HL-60 (cell line): ENCODE data around the gene BAG3.

ENCODE experiments used
- DNase-seq, 2 experiments: peaks; one replicate each; pipeline ENCODE4 v3.0.0-alpha.2; 2010 to 2020; ENCODE audit warnings: low read depth in 1 of 2, low spot score in 1 of 2
- H3K27ac ChIP-seq: fragments of 250-450 bp; sonication (Bioruptor Pico); replicated peaks from 2 replicates; pipeline ENCODE4 v1.5.1; 2020; ENCODE audit warnings: mild to moderate bottlenecking, moderate library complexity
- H3K27me3 ChIP-seq: fragments of 250-450 bp; sonication (Bioruptor Pico); 2 replicates; pipeline ENCODE4 v1.5.1; 2021; ENCODE audit warnings: mild to moderate bottlenecking, moderate library complexity; ENCODE audit not compliant: insufficient read depth, poor library complexity, severe bottlenecking
- H3K4me3 ChIP-seq: replicated peaks from 2 replicates; pipeline ENCODE4 v1.5.1; 2011; ENCODE audit warnings: mild to moderate bottlenecking, control low read depth, low read length; ENCODE audit not compliant: insufficient read depth
- GABPA ChIP-seq: IDR thresholded peaks from 2 replicates; pipeline ENCODE4 v1.6.1; 2012; ENCODE audit warnings: low read depth
- POLR2AphosphoS5 ChIP-seq: IDR thresholded peaks from 2 replicates; pipeline ENCODE4 v1.6.1; 2012; ENCODE audit warnings: low read depth
- SPI1 ChIP-seq: IDR thresholded peaks from 2 replicates; pipeline ENCODE4 v1.6.1; 2012; ENCODE audit warnings: low read depth, mild to moderate bottlenecking, borderline replicate concordance
- TF ChIP-seq, protein P1 (sequence below): IDR thresholded peaks from one replicate; pipeline ENCODE4 v1.5.1; 2011; ENCODE audit warnings: low read length, control low read depth, inconsistent platforms; ENCODE audit not compliant: insufficient read depth
- TF ChIP-seq, protein P2 (sequence below): IDR thresholded peaks from 2 replicates; pipeline ENCODE4 v1.6.1; 2012; ENCODE audit warnings: low read depth; ENCODE audit not compliant: insufficient replicate concordance

The BAG3 gene

DNA sequence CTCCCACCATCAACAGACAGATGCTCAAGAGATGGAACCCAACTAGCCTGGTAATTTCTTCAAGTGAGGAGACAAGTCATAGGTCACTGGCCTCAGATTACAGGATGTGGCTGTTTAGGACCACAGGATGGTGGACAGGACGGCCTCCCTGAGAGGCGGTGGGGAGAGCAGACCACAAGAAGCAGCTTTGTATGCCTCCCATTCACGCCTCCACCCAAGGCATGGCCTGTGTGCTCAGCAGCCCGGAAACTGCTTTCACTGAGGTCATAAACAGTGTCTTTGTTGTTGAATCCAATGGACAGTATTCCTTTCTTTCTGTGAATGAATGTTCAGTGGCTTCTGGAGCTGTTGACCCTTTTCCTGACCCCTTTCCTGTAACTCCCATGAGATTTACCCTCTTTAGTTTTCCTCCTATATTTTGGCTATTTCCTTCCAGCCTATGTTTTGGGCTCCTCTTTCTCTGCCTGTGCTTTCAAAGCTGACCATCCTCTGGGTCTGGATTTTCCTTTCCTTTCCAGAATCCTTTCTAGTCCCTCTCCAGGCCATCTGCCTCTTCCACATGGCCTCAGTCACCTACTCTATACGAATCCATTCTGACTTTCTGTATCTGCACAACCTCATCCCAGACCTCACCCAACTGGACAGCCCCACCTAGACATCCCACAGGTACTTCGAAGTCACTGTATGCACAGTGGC lies 42.2 kb downstream of the BAG3 start:
- no peaks in the 10 kb centered on the region for H3K27me3 ChIP-seq
- TF ChIP-seq GABPA (no peak), SPI1 (no peak), POLR2AphosphoS5 (no peak)
- TF ChIP-seq, protein P1, sequence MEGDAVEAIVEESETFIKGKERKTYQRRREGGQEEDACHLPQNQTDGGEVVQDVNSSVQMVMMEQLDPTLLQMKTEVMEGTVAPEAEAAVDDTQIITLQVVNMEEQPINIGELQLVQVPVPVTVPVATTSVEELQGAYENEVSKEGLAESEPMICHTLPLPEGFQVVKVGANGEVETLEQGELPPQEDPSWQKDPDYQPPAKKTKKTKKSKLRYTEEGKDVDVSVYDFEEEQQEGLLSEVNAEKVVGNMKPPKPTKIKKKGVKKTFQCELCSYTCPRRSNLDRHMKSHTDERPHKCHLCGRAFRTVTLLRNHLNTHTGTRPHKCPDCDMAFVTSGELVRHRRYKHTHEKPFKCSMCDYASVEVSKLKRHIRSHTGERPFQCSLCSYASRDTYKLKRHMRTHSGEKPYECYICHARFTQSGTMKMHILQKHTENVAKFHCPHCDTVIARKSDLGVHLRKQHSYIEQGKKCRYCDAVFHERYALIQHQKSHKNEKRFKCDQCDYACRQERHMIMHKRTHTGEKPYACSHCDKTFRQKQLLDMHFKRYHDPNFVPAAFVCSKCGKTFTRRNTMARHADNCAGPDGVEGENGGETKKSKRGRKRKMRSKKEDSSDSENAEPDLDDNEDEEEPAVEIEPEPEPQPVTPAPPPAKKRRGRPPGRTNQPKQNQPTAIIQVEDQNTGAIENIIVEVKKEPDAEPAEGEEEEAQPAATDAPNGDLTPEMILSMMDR = no peak
- TF ChIP-seq, protein P2, sequence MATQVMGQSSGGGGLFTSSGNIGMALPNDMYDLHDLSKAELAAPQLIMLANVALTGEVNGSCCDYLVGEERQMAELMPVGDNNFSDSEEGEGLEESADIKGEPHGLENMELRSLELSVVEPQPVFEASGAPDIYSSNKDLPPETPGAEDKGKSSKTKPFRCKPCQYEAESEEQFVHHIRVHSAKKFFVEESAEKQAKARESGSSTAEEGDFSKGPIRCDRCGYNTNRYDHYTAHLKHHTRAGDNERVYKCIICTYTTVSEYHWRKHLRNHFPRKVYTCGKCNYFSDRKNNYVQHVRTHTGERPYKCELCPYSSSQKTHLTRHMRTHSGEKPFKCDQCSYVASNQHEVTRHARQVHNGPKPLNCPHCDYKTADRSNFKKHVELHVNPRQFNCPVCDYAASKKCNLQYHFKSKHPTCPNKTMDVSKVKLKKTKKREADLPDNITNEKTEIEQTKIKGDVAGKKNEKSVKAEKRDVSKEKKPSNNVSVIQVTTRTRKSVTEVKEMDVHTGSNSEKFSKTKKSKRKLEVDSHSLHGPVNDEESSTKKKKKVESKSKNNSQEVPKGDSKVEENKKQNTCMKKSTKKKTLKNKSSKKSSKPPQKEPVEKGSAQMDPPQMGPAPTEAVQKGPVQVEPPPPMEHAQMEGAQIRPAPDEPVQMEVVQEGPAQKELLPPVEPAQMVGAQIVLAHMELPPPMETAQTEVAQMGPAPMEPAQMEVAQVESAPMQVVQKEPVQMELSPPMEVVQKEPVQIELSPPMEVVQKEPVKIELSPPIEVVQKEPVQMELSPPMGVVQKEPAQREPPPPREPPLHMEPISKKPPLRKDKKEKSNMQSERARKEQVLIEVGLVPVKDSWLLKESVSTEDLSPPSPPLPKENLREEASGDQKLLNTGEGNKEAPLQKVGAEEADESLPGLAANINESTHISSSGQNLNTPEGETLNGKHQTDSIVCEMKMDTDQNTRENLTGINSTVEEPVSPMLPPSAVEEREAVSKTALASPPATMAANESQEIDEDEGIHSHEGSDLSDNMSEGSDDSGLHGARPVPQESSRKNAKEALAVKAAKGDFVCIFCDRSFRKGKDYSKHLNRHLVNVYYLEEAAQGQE = no peak
- H3K27ac ChIP-seq = no peak overlapping the region
- DNase-seq = no peak
- no peak overlapping the region for H3K4me3 ChIP-seq

DNA sequence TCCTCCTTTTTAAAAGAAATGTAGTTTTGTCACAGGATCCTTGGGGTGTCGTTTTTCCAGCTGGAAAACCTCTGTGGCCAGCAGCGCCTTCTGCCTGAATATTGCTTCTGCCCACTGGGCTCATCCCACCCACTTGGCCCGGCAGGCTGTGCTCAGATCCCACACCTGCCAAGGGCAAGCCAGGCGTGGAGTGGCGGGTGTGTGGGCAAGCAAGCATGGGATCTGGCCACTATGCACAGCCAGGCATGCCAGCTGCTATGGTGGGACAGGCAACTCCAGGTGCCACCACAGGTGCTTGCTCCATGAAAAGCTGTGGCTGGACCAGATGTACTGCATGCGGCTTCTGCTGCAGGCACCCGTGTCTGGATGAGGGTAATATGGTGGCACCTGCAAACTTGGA lies 43.4 kb downstream of the BAG3 start:
- Histone ChIP-seq H3K27ac (no peak overlapping the region), H3K4me3 (no peak overlapping the region), H3K27me3 (no peaks in the 10 kb centered on the region)
- no peak for DNase-seq
- TF ChIP-seq SPI1 = no peak
- TF ChIP-seq, protein P1 = no peak
- TF ChIP-seq GABPA = no peak
- no peak for TF ChIP-seq POLR2AphosphoS5

DNA sequence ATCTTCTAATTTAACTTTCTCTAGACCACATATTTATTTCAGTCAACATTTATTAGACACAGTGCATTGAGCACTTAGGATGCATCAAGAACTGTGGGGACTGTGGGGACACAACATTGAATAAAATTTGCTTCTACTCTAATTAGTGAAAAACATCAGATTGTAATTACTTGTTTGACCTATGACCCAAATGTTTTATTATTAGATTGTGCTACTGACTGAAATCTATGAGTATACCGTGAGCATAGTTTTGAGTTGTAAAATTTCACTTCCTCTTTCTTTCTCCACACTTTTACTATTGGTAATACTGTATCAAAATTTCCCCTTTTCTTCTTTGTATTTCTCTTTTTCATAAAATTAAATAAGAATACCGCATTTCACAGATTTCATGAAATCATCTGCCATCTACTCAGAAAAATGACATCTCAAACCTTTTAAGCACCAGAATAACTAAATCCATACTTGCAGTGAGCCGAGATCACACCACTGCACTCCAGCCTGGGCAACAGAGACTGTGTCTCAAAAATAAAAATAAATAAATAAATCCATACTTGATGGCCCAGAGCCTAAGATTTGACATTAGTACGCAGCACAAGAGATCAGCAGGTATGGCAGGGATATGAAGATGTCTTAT lies 49.3 kb downstream of the BAG3 start:
- DNase-seq = no peak
- Histone ChIP-seq H3K27ac (no peak overlapping the region), H3K27me3 (no peaks in the 10 kb centered on the region), H3K4me3 (no peak overlapping the region)
- TF ChIP-seq GABPA = no peak
- peak; percentile 95 for TF ChIP-seq SPI1

DNA sequence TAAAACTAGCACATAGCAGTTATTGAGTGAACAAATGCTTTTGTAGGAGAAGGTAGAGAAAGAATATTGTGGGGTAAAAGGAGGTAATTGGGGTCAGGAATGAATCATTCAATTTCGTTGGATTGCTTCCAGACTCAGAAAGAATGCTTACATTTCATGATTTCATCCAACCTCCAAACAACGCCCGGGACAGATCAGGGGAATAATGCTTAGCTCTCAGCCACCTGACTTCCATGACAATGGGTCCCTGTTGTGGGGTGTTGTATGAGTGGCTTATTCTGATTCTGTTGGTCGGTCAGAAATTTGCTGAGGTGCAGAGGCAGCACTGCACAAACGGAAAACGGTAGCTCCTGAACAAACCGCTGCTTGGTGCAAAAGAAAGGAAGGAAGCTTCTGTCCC lies 50.7 kb downstream of the BAG3 start:
- Histone ChIP-seq H3K27me3 (no peaks in the 10 kb centered on the region), H3K27ac (no peak overlapping the region), H3K4me3 (no peak overlapping the region)
- TF ChIP-seq, protein P1 = no peak
- TF ChIP-seq POLR2AphosphoS5 (no peak), SPI1 (no peak), GABPA (no peak)
- DNase-seq = no peak

DNA sequence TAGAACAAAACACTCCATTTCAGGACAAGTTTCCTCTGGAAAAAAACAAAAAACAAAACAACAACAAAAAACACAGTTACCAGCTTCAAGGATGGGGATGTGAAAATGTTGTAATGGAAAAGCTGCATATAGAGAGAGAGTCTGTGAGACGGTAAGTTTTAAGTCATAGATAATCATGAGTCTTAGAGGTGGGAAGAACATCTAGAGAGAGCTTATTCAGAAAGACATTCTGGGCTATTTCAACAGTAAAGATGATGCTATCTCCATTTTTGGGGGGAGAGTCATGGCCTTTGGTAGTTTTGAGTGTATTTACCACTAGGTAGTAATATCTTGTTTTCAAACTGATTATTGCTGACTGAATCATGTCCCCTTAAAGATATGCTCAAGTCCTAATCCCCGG lies 51.4 kb downstream of the BAG3 start:
- H3K27me3 ChIP-seq = no peaks in the 10 kb centered on the region
- TF ChIP-seq GABPA = no peak
- no peak for TF ChIP-seq POLR2AphosphoS5
- TF ChIP-seq, protein P2 = no peak
- TF ChIP-seq, protein P1 = no peak
- TF ChIP-seq SPI1 = no peak
- no peak overlapping the region for H3K4me3 ChIP-seq
- DNase-seq = no peak
- no peak overlapping the region for H3K27ac ChIP-seq
